AG09319 (cell line): ENCODE data around the gene FGF18.

Experiments used
- DNase-seq: peaks from one replicate; pipeline ENCODE4 v3.0.0-alpha.2; 2010; ENCODE audit warnings: low read depth; ENCODE audit errors: extremely low read depth
- CTCF ChIP-seq: IDR thresholded peaks from 2 replicates; pipeline ENCODE4 v1.5.1; 2011; ENCODE audit warnings: low read depth, mild to moderate bottlenecking, inconsistent platforms, low read length, moderate library complexity

The FGF18 gene

GRCh38 chr5:171387345-171387969, 32.0 kb upstream of the FGF18 start, which contains the start of gene NPM1:
Gene NPM1 (plus strand): TSS chr5:171387849. CDS start chr5:171387949, 100 bp downstream.
- TF ChIP-seq CTCF, result no peak
- DNase-seq, result peak; percentile 98

GRCh38 chr5:171387970-171388815, 31.3 kb upstream of the FGF18 start:
- TF ChIP-seq CTCF, result no peak
- peak; percentile 50 for DNase-seq

- no peak for TF ChIP-seq CTCF
Measured at GRCh38 chr5:171388816-171389168, 30.7 kb upstream of the FGF18 start.

GRCh38 chr5:171390883-171391677, 28.4 kb upstream of the FGF18 start:
- TF ChIP-seq CTCF, result no peak
- no peak for DNase-seq

More at GRCh38 chr5:171388816-171389168, 30.7 kb upstream of the FGF18 start:
- no peak for DNase-seq

GRCh38 chr5:171391996-171392577, 27.4 kb upstream of the FGF18 start:
- no peak for TF ChIP-seq CTCF

GRCh38 chr5:171392585-171393159, 26.8 kb upstream of the FGF18 start:
- no peak for TF ChIP-seq CTCF

More at GRCh38 chr5:171391996-171392577, 27.4 kb upstream of the FGF18 start:
- no peak for DNase-seq

More at GRCh38 chr5:171392585-171393159, 26.8 kb upstream of the FGF18 start:
- DNase-seq, result no peak
